HEK293T (cell line): ENCODE results near the gene NT5C3B.

Experiments used
- CTCF ChIA-PET: fragments of 350-600 bp; formaldehyde crosslinking; extraction: SDS; loops from one replicate; lab custom pipeline; 2021; ENCODE audit warnings: antibody characterized with exemption, inconsistent platforms; lab: Yijun Ruan, JAX
- POLR2A ChIA-PET: fragments of 350-600 bp; formaldehyde crosslinking; extraction: SDS; loops from one replicate; lab custom pipeline; 2020; ENCODE audit warnings: antibody characterized with exemption, inconsistent platforms; lab: Yijun Ruan, JAX
- DNase-seq: peaks from one replicate; pipeline ENCODE4 v3.0.0; 2012; ENCODE audit warnings: mixed read lengths; ENCODE audit errors: extremely low spot score
- ARNT ChIP-seq: fragments of 450-650 bp; IDR thresholded peaks from 2 replicates; pipeline ENCODE4 v1.6.1; 2017; ENCODE audit warnings: mild to moderate bottlenecking
- BHLHE40 ChIP-seq: fragments of 450-650 bp; IDR thresholded peaks from 2 replicates; pipeline ENCODE4 v1.6.1; 2016; ENCODE audit warnings: mild to moderate bottlenecking, moderate library complexity, borderline replicate concordance
- CTBP1 ChIP-seq: fragments of 450-650 bp; IDR thresholded peaks from 2 replicates; pipeline ENCODE4 v1.6.1; 2016; ENCODE audit warnings: borderline replicate concordance
- ELF4 ChIP-seq: fragments of 450-650 bp; IDR thresholded peaks from 2 replicates; pipeline ENCODE4 v1.6.1; 2017; ENCODE audit warnings: antibody characterized with exemption
- FOXA1 ChIP-seq: fragments of 450-650 bp; IDR thresholded peaks from 2 replicates; pipeline ENCODE4 v1.6.1; 2016; ENCODE audit warnings: mild to moderate bottlenecking
- FOXK2 ChIP-seq: fragments of 450-650 bp; IDR thresholded peaks from 2 replicates; pipeline ENCODE4 v1.6.1; 2016; ENCODE audit warnings: mild to moderate bottlenecking
- FOXM1 ChIP-seq: fragments of 450-650 bp; IDR thresholded peaks from 2 replicates; pipeline ENCODE4 v1.6.1; 2017; ENCODE audit warnings: mild to moderate bottlenecking, borderline replicate concordance
- HDGF ChIP-seq: fragments of 450-650 bp; IDR thresholded peaks from 2 replicates; pipeline ENCODE4 v1.6.1; 2017; ENCODE audit warnings: antibody characterized with exemption, borderline replicate concordance
- L3MBTL2 ChIP-seq: fragments of 450-650 bp; conservative IDR thresholded peaks from 2 replicates; pipeline ENCODE4 v1.6.1; 2016; ENCODE audit warnings: mild to moderate bottlenecking
- LEF1 ChIP-seq: fragments of 450-650 bp; IDR thresholded peaks from 2 replicates; pipeline ENCODE4 v1.6.1; 2017; ENCODE audit warnings: mild to moderate bottlenecking, borderline replicate concordance
- NFRKB ChIP-seq: fragments of 450-650 bp; IDR thresholded peaks from 2 replicates; pipeline ENCODE4 v1.6.1; 2016; ENCODE audit warnings: mild to moderate bottlenecking, moderate library complexity
- SP1 ChIP-seq: fragments of 450-650 bp; IDR thresholded peaks from 2 replicates; pipeline ENCODE4 v1.6.1; 2017
- SUZ12 ChIP-seq: fragments of 450-650 bp; IDR thresholded peaks from 2 replicates; pipeline ENCODE4 v1.6.1; 2016; ENCODE audit warnings: mild to moderate bottlenecking
- TARDBP ChIP-seq: fragments of 450-650 bp; IDR thresholded peaks from 2 replicates; pipeline ENCODE4 v1.6.1; 2016
- ZNF384 ChIP-seq: fragments of 450-650 bp; IDR thresholded peaks from 2 replicates; pipeline ENCODE4 v1.6.1; 2016
- TF ChIP-seq, protein P1 (sequence below): fragments of 450-650 bp; IDR thresholded peaks from 2 replicates; pipeline ENCODE4 v1.6.1; 2016

Gene NT5C3B

DNA sequence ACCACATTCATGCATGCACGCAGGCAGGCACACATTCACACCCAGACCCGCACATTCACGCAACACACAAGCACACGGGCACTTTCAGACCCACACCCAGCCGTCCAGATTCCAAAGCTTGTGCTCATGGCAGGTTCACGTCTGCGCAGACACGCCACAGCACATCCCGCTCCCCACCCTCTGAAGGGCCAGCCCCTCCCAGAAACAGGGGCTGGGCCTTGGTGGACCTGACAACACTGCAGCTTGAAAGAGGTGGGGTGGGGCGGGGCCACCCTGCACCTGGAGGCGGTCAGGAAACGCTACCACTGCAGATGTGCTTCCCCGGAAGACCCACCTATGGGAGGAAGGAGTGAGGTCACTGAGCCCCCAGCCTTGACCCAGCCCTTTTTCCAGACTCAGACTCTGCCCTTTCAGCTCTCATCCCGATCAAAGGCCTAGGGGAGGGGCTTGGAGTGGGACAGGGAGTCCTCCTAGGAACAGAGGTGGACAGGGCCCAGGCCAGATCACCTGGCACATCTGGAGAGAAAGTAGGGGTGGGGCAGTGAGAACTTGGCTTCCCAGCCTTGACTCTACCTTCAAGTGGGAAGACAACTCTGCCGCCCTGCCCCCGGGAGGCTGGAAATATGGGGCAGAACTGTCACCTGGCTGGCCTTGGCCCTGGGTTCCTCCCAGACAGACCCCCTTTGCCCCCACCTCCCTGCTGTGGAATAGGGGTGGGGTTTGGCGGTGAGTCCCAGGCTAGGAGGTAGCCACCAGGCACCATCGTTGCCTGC, 35.2 kb downstream of the NT5C3B start:
- CTCF ChIA-PET = interaction anchor here (0.6 to 3.2 kb wide), 15 partner anchors 10 to 105 kb away, joined by 3 to 28 read pairs (median 4); partner anchors contain the start of genes FKBP10, JUP and P3H4
- no peak for DNase-seq
- TF ChIP-seq ARNT (no peak), ELF4 (no peak), FOXK2 (no peak), L3MBTL2 (no peak), BHLHE40 (no peak), TARDBP (no peak), CTBP1 (no peak), FOXM1 (no peak), ZNF384 (no peak), SP1 (no peak), NFRKB (no peak), HDGF (no peak), FOXA1 (no peak), SUZ12 (no peak), LEF1 (no peak)
- TF ChIP-seq, protein P1, sequence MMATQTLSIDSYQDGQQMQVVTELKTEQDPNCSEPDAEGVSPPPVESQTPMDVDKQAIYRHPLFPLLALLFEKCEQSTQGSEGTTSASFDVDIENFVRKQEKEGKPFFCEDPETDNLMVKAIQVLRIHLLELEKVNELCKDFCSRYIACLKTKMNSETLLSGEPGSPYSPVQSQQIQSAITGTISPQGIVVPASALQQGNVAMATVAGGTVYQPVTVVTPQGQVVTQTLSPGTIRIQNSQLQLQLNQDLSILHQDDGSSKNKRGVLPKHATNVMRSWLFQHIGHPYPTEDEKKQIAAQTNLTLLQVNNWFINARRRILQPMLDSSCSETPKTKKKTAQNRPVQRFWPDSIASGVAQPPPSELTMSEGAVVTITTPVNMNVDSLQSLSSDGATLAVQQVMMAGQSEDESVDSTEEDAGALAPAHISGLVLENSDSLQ = no peak
- POLR2A ChIA-PET = interaction anchor here (0.7 to 4.3 kb wide), 8 partner anchors 8 to 112 kb away, joined by 4 to 24 read pairs (median 6); partner anchors contain the start of genes EIF1, FKBP10, JUP and KLHL11

DNA sequence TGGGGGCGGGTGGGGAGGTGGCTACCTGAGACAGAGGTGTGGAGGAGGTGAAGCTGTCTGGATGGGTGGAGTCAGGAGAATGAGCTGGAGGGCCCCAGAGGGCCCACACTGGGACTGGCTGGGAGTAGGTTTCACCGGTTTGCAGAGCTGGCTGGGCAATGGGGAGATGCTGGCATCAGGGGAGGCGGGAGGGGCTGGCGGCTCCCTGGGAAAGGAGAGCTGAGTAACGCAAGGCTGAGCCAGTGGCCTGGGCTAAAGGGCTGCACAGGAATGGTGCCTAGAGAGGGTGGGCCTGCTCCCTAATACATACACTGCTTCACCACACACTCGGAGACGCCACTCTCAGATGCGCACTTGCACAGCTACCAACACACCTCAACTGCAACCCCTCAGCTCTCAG, 36.7 kb downstream of the NT5C3B start:
- no peak for TF ChIP-seq LEF1
- no peak for TF ChIP-seq BHLHE40
- TF ChIP-seq TARDBP = no peak
- TF ChIP-seq, protein P1 = no peak
- TF ChIP-seq ZNF384 = no peak
- no peak for TF ChIP-seq CTBP1
- no peak for TF ChIP-seq SUZ12
- TF ChIP-seq NFRKB = no peak
- no peak for TF ChIP-seq ELF4
- no peak for TF ChIP-seq ARNT
- TF ChIP-seq SP1 = no peak
- TF ChIP-seq FOXM1 = no peak
- no peak for TF ChIP-seq FOXK2
- no peak for TF ChIP-seq FOXA1
- TF ChIP-seq HDGF = no peak
- no peak for TF ChIP-seq L3MBTL2
- POLR2A ChIA-PET = interaction anchor here (1.2 to 4.3 kb wide), 5 partner anchors 13 to 111 kb away, joined by 4 to 23 read pairs (median 6); partner anchors contain the start of genes FKBP10, JUP and P3H4
- no peak for DNase-seq
- CTCF ChIA-PET = interaction anchor here (0.6 to 3.2 kb wide), 5 partner anchors 11 to 62 kb away, joined by 3 to 28 read pairs (median 3); partner anchors contain the start of genes JUP and P3H4

DNA sequence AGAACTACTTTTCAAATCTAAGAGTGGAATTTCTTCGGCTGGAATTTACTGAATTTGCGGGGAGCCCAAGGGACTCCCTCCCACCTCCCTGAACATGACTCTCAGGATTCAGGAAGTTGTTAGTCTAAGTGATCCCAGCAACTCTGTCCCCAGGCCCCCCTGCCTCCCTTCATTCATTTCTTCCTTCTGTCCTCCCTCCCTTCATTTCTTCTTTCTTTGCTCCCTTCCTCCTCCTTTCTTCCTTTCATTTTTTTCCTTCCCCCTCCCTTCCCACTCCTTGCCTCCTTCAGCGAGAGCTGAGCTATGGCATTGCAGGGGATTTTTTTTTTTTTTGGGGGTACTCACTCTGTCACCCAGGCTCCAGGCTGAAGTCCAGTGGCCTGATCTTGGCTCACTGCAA, 38.7 kb downstream of the NT5C3B start:
- CTCF ChIA-PET = interaction anchor here (1.1 to 1.6 kb wide), 2 partner anchors 14 to 40 kb away, joined by 3 to 6 read pairs; partner anchors contain the start of gene P3H4
- TF ChIP-seq ARNT (no peak), ELF4 (no peak), TARDBP (no peak), LEF1 (no peak), SUZ12 (no peak), CTBP1 (no peak), SP1 (no peak), FOXA1 (no peak), FOXM1 (no peak), FOXK2 (no peak), NFRKB (no peak), BHLHE40 (no peak), L3MBTL2 (no peak), HDGF (no peak)
- TF ChIP-seq, protein P1 = no peak
- POLR2A ChIA-PET = interaction anchor here (1.6 to 5.2 kb wide), 4 partner anchors 11 to 133 kb away, joined by 4 to 46 read pairs (median 33); partner anchors contain the start of genes EIF1 and JUP
- no peak for DNase-seq

DNA sequence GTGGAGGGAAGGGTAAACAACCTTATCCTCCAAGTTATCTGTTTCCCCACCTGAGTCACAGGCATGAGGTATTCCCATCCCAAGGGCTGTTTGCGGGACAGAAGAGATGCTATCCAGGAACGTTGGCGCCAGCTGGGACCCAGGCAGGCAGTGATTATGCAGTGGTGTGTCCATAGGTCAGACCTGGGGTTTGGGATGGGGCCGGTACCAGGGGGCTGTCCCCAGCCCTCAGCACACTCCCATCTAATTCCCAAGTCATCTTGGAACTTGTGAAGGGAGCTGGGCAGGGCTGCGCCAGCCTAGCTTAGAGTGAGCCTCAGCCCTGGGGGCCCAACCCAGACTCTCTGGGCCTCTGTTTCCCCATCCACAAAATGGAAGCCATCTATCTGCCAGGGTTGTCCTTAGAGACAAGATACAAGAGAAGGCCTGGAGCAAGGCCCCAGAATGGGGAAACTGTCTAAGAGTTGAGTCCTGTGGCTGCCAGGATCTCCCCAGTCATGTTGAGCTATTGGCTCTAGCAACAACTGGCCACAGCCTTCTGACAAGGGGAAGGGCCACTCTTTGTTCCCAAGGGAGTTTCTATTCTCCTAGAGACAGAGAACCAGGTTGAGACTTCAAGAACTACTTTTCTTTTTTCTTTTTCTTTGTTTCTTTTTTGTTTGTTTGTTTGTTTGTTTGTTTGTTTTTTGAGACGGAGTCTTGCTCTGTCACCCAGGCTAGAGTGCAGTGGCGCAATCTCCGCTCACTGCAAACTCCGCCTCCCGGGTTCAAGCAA, 39.7 kb downstream of the NT5C3B start:
- CTCF ChIA-PET = interaction anchor here (1.1 to 3.0 kb wide), 4 partner anchors 10 to 55 kb away, joined by 3 to 32 read pairs (median 4); partner anchors contain the start of genes JUP and P3H4
- TF ChIP-seq CTBP1 (no peak), FOXA1 (no peak), L3MBTL2 (no peak), TARDBP (no peak), NFRKB (no peak), LEF1 (no peak), SUZ12 (no peak), BHLHE40 (no peak), SP1 (no peak), FOXM1 (no peak), ELF4 (no peak), ZNF384 (no peak), FOXK2 (no peak), HDGF (no peak), ARNT (no peak)
- TF ChIP-seq, protein P1 = no peak
- DNase-seq = no peak
- POLR2A ChIA-PET = interaction anchor here (0.6 to 5.2 kb wide), 5 partner anchors 11 to 134 kb away, joined by 3 to 46 read pairs (median 4); partner anchors contain the start of genes EIF1 and JUP
